Neural progenitor cell (in vitro differentiated cells): Measurements from ENCODE around the gene GREM1. TPM values are rescaled to one million over a fixed set of nuclear protein-coding genes. Genes with fewer than 3 reads are reported as not detected.

Source experiments
- DNase-seq: peaks from one replicate; pipeline ENCODE4 v3.0.0-alpha.2; 2016; ENCODE audit warnings: low spot score
- H2AFZ ChIP-seq: fragments of 200-600 bp; sonication (generic); replicated peaks from 2 replicates; pipeline ENCODE4 v1.6.1; 2016; ENCODE audit warnings: antibody characterized with exemption
- H3F3A ChIP-seq: fragments of 200-600 bp; sonication (generic); 2 replicates; pipeline ENCODE4 v1.6.1; 2016; ENCODE audit warnings: antibody characterized with exemption, low read depth
- H3K27ac ChIP-seq: fragments of 200-600 bp; sonication (generic); 2 replicates; pipeline ENCODE4 v1.5.1; 2016; ENCODE audit warnings: mild to moderate bottlenecking
- H3K27me3 ChIP-seq: fragments of 200-600 bp; sonication (generic); 2 replicates; pipeline ENCODE4 v1.6.1; 2016; ENCODE audit warnings: mild to moderate bottlenecking, moderate library complexity
- H3K36me3 ChIP-seq: fragments of 200-600 bp; sonication (generic); 2 replicates; pipeline ENCODE4 v1.5.1; 2016
- H3K4me1 ChIP-seq: fragments of 200-600 bp; sonication (generic); 2 replicates; pipeline ENCODE4 v1.6.1; 2016; ENCODE audit warnings: mixed run types
- H3K4me2 ChIP-seq: fragments of 200-600 bp; sonication (generic); 2 replicates; pipeline ENCODE4 v1.6.1; 2016
- H3K4me3 ChIP-seq: fragments of 200-600 bp; sonication (generic); 2 replicates; pipeline ENCODE4 v1.5.1; 2016
- H3K79me2 ChIP-seq: fragments of 200-600 bp; sonication (generic); 2 replicates; pipeline ENCODE4 v1.6.1; 2016; ENCODE audit warnings: low read depth
- H3K9ac ChIP-seq: fragments of 200-600 bp; sonication (generic); 2 replicates; pipeline ENCODE4 v1.6.1; 2016
- H3K9me3 ChIP-seq: fragments of 200-600 bp; sonication (generic); 2 replicates; pipeline ENCODE4 v1.5.1; 2016; ENCODE audit warnings: low read depth
- H4K20me1 ChIP-seq: fragments of 200-600 bp; sonication (generic); 2 replicates; pipeline ENCODE4 v1.6.1; 2016; ENCODE audit warnings: low read depth
- H3K27ac Mint-ChIP-seq: 3 replicates; pipeline ENCODE4 v1.8.0; 2021; ENCODE audit warnings: mixed read lengths
- H3K27me3 Mint-ChIP-seq: 2 replicates; pipeline ENCODE4 v1.8.0; 2022; ENCODE audit warnings: low read depth, mild to moderate bottlenecking, inconsistent platforms, moderate library complexity, mixed read lengths; ENCODE audit not compliant: insufficient read depth
- H3K36me3 Mint-ChIP-seq: 3 replicates; pipeline ENCODE4 v1.8.0; 2021; ENCODE audit warnings: mixed read lengths
- H3K4me1 Mint-ChIP-seq: 3 replicates; pipeline ENCODE4 v1.8.0; 2021; ENCODE audit warnings: mixed read lengths
- H3K4me3 Mint-ChIP-seq: 3 replicates; pipeline ENCODE4 v1.8.0; 2021; ENCODE audit warnings: mild to moderate bottlenecking, moderate library complexity, mixed read lengths
- H3K9me3 Mint-ChIP-seq: 3 replicates; pipeline ENCODE4 v1.8.0; 2020; ENCODE audit warnings: mixed read lengths
- EZH2 ChIP-seq: fragments of 200-600 bp; sonication (generic); IDR thresholded peaks from 2 replicates; pipeline ENCODE4 v1.6.1; 2017; ENCODE audit warnings: antibody characterized with exemption, mild to moderate bottlenecking, moderate library complexity
- EZH2phosphoT487 ChIP-seq: fragments of 200-600 bp; sonication (generic); IDR thresholded peaks from 2 replicates; pipeline ENCODE4 v1.6.1; 2017; ENCODE audit warnings: antibody characterized with exemption
- total RNA-seq: library from RNA; depleted of rRNA; stranded (reverse); fragments of >200 nt; gene quantifications from 2 replicates; pipeline ENCODE4 v1.2.3, GENCODE V29; 2015; ENCODE audit warnings: low replicate concordance
- TF ChIP-seq, protein P1 (sequence below): fragments of 200-600 bp; sonication (generic); IDR thresholded peaks from 2 replicates; pipeline ENCODE4 v1.5.1; 2017; ENCODE audit warnings: antibody characterized with exemption, mild to moderate bottlenecking

Gene GREM1
- total RNA-seq, 1 donor from 2014 or later, result 4.4 TPM

DNA sequence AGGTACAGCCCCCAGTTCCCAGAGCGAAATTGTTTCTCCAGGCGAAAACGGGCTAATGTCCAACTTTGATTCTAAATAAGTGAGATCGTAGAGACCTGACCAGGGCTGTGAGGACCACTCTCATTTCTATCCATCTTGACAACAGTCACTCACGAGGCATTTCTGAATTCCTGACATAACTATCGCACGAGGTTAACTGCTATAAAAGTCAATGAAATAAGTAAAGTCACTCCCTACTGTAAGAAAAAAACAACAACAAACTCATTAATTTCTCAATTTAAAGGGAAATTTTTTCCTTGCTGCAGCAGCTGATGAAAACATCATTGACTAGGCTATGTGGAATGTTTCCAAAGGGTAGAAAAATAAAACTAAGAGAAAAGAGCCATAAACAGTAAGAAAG lies 69.1 kb downstream of the GREM1 start:
- no peaks in the 10 kb centered on the region for H4K20me1 ChIP-seq
- peaks cover 3% of the 10 kb centered on the region for H3K4me1 Mint-ChIP-seq
- no peaks in the 10 kb centered on the region for H3K9me3 ChIP-seq
- H3K27me3 Mint-ChIP-seq, result no peaks in the 10 kb centered on the region
- no peak overlapping the region for H2AFZ ChIP-seq
- H3K9ac ChIP-seq, result no peak overlapping the region
- TF ChIP-seq EZH2 (no peak), EZH2phosphoT487 (no peak)
- TF ChIP-seq, protein P1, sequence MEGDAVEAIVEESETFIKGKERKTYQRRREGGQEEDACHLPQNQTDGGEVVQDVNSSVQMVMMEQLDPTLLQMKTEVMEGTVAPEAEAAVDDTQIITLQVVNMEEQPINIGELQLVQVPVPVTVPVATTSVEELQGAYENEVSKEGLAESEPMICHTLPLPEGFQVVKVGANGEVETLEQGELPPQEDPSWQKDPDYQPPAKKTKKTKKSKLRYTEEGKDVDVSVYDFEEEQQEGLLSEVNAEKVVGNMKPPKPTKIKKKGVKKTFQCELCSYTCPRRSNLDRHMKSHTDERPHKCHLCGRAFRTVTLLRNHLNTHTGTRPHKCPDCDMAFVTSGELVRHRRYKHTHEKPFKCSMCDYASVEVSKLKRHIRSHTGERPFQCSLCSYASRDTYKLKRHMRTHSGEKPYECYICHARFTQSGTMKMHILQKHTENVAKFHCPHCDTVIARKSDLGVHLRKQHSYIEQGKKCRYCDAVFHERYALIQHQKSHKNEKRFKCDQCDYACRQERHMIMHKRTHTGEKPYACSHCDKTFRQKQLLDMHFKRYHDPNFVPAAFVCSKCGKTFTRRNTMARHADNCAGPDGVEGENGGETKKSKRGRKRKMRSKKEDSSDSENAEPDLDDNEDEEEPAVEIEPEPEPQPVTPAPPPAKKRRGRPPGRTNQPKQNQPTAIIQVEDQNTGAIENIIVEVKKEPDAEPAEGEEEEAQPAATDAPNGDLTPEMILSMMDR, result no peak
- no peaks in the 10 kb centered on the region for H3K27me3 ChIP-seq
- H3K4me1 ChIP-seq, result peaks cover 7% of the 10 kb centered on the region
- no peaks in the 10 kb centered on the region for H3F3A ChIP-seq
- H3K4me3 ChIP-seq, result no peak overlapping the region
- DNase-seq, result no peak
- H3K36me3 ChIP-seq, result no peaks in the 10 kb centered on the region
- no peak overlapping the region for H3K27ac Mint-ChIP-seq
- no peak overlapping the region for H3K4me3 Mint-ChIP-seq
- H3K27ac ChIP-seq, result no peak overlapping the region
- H3K79me2 ChIP-seq, result no peaks in the 10 kb centered on the region
- no peaks in the 10 kb centered on the region for H3K36me3 Mint-ChIP-seq
- H3K9me3 Mint-ChIP-seq, result no peaks in the 10 kb centered on the region
- no peak overlapping the region for H3K4me2 ChIP-seq

- H3K27me3 Mint-ChIP-seq, result no peaks in the 10 kb centered on the region
- no peaks in the 10 kb centered on the region for H3K36me3 ChIP-seq
- H3K9me3 Mint-ChIP-seq, result no peaks in the 10 kb centered on the region
- H3K9ac ChIP-seq, result no peak overlapping the region
- H3K27ac Mint-ChIP-seq, result no peak overlapping the region
- no peak for DNase-seq
- no peak overlapping the region for H3K4me3 Mint-ChIP-seq
- no peaks in the 10 kb centered on the region for H3K79me2 ChIP-seq
- no peaks in the 10 kb centered on the region for H3K9me3 ChIP-seq
- TF ChIP-seq EZH2phosphoT487, result no peak
- no peaks in the 10 kb centered on the region for H3F3A ChIP-seq
- H3K4me1 Mint-ChIP-seq, result peaks cover 3% of the 10 kb centered on the region
- peaks cover 4% of the 10 kb centered on the region for H3K4me1 ChIP-seq
- no peak overlapping the region for H3K27ac ChIP-seq
- H3K36me3 Mint-ChIP-seq, result no peaks in the 10 kb centered on the region
- no peak overlapping the region for H3K4me2 ChIP-seq
- no peak overlapping the region for H3K4me3 ChIP-seq
- peak overlapping the region; percentile 78 for H2AFZ ChIP-seq
- H4K20me1 ChIP-seq, result no peaks in the 10 kb centered on the region
- H3K27me3 ChIP-seq, result no peaks in the 10 kb centered on the region
Measured at GRCh38 chr15:32787949-32788348, 70.1 kb downstream of the GREM1 start.

- Histone ChIP-seq H3K4me1 (peaks cover 4% of the 10 kb centered on the region), H3K36me3 (no peaks in the 10 kb centered on the region), H3K4me2 (no peak overlapping the region), H4K20me1 (no peaks in the 10 kb centered on the region), H3F3A (no peaks in the 10 kb centered on the region), H3K9me3 (no peaks in the 10 kb centered on the region), H3K79me2 (no peaks in the 10 kb centered on the region), H3K27me3 (no peaks in the 10 kb centered on the region), H3K27ac (no peak overlapping the region), H3K9ac (no peak overlapping the region), H3K4me3 (no peak overlapping the region), H2AFZ (no peak overlapping the region)
- Mint-ChIP-seq H3K9me3 (no peaks in the 10 kb centered on the region), H3K27ac (no peak overlapping the region), H3K4me3 (no peak overlapping the region), H3K4me1 (peaks cover 3% of the 10 kb centered on the region), H3K27me3 (no peaks in the 10 kb centered on the region), H3K36me3 (no peaks in the 10 kb centered on the region)
- TF ChIP-seq, protein P1, result no peak
- no peak for TF ChIP-seq EZH2phosphoT487
- TF ChIP-seq EZH2, result no peak
- DNase-seq, result no peak
Measured at GRCh38 chr15:32790352-32790999, 72.7 kb downstream of the GREM1 start.

DNA sequence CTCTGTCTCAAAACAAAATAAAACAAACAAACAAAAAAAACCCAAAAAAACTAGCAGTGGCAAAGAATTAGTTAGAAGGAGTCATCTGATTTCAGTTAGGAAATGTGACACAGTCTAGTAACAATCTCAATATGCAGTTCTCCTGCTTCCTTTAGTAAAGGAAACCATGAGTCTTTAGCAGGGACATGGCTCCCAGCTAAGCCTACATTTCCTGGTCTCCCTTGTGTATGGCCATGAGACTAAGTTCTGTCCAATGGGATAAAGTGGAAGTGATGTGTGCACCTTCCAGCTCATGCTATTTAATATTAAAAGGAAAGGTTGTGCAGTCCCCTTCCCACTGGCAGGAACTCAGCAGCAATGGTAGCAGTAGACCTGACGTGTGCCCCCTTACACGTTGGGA lies 74.6 kb downstream of the GREM1 start:
- Histone ChIP-seq H3K4me1 (peaks cover 4% of the 10 kb centered on the region), H3K27ac (no peak overlapping the region), H2AFZ (no peak overlapping the region), H3K9ac (no peak overlapping the region), H3K36me3 (no peaks in the 10 kb centered on the region), H3K4me2 (no peak overlapping the region), H3K9me3 (no peaks in the 10 kb centered on the region), H3K27me3 (no peaks in the 10 kb centered on the region), H3K79me2 (no peaks in the 10 kb centered on the region), H3F3A (no peaks in the 10 kb centered on the region), H4K20me1 (no peaks in the 10 kb centered on the region), H3K4me3 (no peak overlapping the region)
- peaks cover 3% of the 10 kb centered on the region for H3K4me1 Mint-ChIP-seq
- H3K9me3 Mint-ChIP-seq, result no peaks in the 10 kb centered on the region
- H3K27ac Mint-ChIP-seq, result no peak overlapping the region
- no peak overlapping the region for H3K4me3 Mint-ChIP-seq
- H3K36me3 Mint-ChIP-seq, result no peaks in the 10 kb centered on the region
- no peaks in the 10 kb centered on the region for H3K27me3 Mint-ChIP-seq
- TF ChIP-seq EZH2phosphoT487 (no peak), EZH2 (no peak)
- TF ChIP-seq, protein P1, result no peak
- no peak for DNase-seq
